HG03108 (cell line): ENCODE data around the gene GCAT.

Experiments used
- ATAC-seq: cut with Tn5 transposase; IDR thresholded peaks from one replicate; pipeline ENCODE4 v1.9.1; 2021; ENCODE audit warnings: moderate library complexity; ENCODE audit not compliant: unreplicated experiment

The GCAT gene

DNA sequence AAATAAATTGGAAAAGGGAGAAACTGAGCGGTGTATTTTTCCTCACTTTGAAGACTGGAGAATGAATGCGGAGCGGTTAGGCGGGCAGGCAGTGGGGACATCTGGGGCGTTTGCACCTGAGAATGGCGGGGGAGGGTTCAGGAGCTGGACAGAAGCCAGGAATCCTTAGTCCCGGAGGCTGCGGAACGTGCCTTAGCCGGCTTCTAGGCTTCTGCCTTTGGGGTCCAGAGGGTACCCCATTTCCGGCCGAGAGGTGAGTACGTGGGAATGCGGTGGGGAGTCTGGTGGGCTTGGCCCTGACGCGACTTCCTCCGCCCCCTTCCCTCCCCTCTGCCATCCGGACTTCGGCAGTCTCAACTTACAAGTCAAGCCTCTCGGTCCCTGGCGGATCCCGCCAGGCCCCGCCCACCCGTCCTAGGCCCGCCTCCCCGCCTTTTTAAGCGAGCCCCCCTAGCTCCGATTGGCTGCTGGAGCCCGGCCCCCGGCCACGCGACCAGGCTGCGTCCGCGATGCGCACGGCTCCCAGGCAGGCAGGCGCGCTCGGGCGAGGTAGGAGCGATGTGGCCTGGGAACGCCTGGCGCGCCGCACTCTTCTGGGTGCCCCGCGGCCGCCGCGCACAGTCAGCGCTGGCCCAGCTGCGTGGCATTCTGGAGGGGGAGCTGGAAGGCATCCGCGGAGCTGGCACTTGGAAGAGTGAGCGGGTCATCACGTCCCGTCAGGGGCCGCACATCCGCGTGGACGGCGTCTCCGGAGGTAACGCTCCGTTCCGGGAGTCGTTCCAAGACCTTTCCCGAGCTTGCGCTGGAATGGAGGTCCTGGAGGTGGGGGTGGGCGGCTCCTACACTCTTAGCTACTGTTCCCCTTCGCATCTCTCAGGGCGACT, at the start of gene GCAT:
Gene GCAT, plus strand, starts transcription at position 525 of the 884 bp plus-strand sequence. Its CDS starts 34 bp downstream, at position 559.
- peak; percentile 94 for ATAC-seq

DNA sequence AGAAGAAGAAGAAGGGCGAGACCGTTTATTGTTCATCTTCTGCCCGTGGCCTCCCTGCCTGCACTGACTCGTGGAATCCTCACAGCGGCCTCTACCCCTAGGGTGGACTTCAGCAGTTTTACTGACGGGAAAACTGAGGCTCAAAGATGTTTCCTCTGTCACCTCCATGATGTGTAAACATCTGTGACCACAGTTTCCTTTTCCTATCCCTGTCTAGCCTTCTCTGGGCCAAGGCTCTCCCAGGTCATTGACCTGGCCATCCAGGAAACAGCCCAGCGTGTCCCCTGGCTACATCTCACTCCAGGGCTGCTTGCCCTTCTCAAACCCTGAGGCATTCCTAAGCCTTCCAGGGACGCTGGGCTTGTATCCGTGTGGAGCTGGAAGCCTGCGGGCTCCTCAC, 49.0 kb upstream of the GCAT start:
- no peak for ATAC-seq

DNA sequence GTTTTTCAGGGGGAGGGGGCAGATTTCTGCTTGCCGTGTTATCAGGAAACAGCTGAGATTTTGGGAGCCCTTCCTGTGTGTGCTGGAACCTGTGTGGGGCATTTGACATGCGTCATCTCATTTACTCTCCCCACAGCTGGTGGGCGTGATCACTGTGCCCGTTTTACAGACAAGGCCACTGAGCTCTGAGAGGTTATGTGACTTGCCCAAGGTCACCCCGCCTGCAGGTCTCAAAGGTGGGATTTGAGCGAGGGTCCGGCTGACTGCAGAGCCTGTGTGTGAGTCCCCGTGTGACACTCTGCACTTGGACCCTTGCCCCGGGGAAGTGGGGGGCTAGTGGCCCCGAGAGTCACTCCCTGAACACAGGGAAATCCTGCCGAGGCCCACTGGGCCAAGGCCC, 48.5 kb upstream of the GCAT start:
- no peak for ATAC-seq

DNA sequence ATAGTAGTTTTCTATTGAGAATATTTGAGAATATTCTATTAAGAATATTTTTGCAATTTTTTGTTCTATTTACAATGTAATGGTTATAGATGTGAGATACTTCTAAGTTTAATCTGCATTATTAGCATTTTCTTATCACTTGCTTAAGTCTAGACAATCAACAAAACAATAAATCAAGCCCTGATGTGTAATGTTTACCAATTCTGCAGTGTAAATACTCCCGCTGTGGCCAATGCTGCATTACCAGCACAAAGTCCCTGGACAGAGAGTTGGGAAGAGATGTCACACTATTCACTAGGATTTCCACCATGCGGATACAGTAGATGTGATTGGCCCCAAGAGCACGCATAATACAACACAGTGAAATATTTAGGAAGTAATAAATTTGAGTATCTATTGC, 47.6 kb upstream of the GCAT start:
- no peak for ATAC-seq

DNA sequence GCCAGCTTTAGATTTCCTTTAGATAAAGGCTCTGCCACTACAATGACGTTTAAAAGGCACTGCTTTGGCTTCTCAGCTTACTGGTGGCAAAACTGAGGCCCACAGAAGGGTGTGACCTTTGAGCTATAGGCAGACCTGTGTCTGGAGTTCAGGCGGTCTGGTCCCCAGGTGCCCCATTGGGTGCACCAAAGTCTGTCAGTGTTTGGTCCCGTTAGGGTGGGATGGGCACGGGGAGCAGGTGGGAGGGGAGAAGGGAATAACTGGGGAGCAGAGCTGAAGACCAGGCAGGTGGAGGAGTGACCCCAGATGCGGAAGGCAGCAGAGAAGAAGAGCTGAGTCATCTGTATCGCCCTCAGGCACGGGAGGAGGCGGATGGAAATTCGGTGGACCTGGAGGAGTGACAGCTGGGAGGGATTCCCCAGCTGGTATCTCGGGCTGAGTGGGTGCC, 45.3 kb upstream of the GCAT start:
- ATAC-seq: no peak

DNA sequence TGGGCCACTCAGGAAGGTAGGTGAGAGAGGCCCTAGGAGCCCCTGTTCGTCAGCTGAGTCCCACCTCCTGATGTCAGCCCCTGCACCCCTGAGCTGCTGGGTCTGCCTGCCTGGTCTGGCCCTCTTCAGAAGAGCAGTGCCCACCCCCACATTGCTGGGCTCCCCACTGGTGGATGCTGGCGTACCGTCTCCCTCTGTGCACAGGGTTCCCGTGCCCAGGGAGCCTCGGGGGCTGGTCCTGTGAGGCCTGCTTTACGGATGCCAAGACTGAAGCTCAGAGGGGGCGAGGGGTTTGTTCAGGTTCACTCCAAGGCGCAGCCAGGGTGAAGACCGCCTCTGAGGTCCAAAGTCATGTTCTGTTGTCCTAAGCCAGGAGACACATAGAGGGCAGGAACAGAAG, 44.7 kb upstream of the GCAT start:
- no peak for ATAC-seq

DNA sequence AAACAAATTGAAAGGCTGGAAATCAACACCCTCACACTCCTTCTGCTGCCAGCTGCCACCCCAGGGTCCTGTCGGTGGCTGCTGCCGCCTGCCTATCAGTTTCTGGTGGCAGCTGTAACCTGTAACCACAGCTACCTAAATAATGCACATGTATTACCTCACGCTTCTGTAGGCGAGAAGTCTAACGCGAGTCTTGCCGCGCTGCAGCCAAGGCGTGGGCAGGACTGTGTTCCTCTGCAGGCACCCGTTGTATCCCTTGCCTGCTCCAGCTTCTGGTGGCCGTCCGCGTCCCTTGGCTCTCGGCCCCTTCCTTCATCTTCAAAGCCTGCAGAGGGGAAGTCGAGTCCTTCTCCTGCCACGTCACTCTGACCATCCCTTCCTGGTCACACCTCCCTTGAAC, 44.1 kb upstream of the GCAT start:
- no peak for ATAC-seq

DNA sequence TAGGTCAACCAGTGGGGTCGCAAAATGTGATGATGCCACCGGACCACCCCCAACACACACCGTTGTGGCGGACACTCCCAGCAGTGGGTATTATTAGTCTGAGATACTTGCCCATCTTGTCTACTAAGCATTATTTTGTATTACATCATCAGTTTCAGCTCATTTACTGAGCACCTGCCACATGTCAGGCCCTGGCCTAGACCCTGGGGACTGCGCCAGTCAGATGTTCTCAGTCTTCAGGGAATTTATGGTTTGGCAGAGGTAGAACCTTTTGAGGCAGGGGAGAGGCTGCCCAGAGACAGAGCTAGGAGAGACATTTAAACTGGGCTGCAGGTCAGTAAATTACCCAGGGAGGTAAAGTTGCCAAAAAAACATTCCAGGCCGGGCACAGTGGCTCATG, 43.1 kb upstream of the GCAT start:
- ATAC-seq: no peak

DNA sequence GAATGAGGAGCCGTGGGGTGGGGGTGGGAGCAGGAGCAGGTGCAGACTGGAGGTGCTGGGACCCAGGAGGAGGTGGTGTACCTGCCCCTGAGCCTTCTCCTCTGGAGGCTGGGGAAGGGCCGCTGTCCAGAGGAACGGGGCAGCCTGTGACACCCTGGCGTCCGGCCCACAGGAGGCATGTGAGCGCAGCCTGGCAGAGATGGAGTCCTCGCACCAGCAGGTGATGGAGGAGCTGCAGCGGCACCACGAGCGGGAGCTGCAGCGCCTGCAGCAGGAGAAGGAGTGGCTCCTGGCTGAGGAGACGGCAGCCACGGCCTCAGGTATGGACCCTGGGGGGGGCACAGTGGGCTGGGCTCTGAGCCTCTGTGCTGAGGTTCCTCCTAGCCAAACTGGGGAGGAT, 42.2 kb upstream of the GCAT start:
- no peak for ATAC-seq

DNA sequence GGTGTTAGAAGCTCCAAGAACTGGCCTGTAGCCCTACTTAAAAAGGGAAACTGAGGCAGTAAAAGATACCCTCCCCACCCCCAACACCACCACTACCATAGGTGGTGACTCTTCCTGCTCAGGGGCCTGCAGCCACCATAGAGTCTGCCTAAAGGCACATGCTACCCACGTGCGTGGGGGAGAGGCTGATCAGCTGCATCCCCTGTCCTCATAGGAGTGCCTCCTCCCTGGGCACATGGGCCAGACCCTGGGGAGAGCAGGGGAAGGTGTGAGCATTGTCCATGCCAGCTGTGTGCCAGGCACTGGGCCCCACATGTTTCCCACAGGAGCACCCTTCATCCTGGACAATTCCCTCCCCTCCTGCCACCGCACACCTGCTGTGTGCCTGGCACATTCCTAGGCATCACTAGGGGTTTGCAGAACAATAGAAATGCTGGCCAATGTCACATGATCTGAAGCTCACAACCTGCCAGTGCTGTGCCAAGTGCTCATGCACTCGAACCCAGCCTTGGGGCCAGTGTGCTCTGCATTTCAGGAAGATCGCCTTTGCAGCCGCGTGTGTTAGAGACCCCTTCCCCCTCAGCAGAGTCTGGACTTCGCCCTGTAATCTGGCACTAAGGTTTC, 41.7 kb upstream of the GCAT start:
- no peak for ATAC-seq

DNA sequence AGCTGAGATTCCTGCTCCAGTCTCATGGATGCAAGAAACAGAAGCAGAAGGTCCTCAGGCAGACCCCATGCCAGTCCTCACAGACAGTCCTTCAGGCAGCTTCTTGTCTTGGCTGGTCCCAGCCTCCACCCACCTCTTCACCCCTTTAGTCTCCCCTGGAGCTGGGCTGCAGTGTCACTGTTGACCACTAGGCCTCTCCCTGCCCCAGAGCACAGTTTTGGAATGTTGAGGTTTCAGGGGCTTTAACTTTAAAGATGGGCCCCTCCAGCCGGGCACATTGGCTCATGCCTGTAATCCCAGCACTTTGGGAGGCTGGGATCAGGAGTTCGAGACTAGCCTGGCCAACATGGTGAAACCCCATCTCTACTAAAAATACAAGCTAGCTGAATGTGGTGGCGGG, 39.5 kb upstream of the GCAT start:
- no peak for ATAC-seq

DNA sequence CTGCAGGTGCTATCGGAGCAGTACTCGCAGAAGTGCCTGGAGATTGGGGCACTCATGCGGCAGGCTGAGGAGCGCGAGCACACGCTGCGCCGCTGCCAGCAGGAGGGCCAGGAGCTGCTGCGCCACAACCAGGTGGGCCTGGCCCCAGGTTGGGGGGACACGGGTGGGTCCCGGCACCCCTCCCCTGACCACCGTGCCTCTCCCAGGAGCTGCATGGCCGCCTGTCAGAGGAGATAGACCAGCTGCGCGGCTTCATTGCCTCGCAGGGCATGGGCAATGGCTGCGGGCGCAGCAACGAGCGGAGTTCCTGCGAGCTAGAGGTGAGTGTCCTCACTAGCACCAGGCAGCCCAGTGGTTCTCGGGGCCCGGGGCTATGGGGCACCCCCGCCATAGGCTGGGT, 38.7 kb upstream of the GCAT start:
- ATAC-seq: no peak

DNA sequence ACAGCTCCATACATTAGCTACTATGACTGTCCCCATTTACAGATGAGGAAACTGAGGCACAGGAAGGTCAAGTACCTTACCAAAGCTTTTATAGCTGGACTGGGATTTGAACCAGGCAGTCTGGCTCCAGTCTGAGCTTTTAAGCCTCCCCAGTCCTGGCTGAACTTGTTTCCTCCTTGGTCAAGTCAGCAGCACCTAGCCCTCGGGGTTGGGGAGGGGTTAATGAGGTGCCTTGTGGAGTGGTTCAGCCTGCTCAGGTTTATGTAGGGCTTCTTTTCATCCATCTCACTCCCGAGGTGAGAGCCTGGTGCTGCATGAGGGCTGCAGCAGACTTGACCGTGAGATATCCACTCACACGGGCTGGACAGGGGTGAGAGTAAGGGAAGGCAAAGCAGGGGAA, 36.7 kb upstream of the GCAT start:
- no peak for ATAC-seq

DNA sequence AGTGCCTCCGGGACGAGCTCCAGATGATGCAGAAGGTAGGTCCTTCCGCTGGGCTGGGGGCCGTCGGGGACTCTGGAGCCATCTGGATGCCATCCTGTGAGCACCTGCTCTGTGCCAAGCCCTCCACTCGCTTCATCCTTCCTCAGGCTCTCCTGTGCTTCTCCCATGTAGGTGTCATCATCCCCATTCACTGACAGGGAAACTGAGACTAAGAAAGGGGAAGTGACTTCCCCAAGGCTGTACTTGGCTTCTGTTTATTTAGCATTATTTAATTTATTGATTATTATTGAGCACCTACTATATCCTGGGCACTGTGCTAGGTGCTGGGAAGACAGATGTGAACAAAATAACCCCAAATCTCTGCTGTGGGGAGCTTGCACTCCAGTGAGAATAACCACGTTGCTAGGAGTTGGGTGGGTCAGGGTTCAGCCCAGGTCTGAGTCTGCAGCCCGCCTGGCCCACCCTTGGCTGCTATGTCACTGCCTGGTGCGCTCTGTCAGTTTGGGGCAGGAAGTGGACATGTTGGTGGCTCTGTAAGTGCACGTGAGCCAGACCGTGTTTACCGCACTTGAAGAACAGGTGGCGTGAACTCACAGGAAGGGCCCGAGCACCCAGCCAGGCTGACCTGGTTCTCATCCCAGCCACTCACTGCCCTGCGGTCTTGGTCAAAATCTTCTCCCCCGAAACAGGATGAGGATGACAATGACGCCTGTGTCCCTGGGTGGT, 35.9 kb upstream of the GCAT start:
- ATAC-seq: no peak

DNA sequence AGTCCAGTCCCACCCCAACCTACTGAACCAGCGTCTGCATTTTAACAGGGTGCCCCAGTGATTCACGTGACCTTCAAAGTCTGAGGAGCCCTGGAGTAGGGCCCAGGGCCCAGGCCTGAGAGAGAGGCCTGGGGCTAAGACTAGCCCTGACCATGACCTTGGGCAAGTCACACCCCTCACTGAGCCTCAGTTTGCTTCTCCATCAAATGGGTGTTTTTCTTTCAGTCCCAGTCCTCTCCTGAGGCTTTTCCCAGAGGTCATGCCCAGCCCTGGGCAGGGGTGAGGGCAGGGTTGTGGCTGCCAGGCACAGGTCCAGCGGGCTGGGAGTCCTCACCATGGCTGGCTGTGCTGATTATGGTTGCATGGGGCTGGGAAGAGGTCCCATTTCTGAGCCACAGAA, 33.0 kb upstream of the GCAT start:
- no peak for ATAC-seq

DNA sequence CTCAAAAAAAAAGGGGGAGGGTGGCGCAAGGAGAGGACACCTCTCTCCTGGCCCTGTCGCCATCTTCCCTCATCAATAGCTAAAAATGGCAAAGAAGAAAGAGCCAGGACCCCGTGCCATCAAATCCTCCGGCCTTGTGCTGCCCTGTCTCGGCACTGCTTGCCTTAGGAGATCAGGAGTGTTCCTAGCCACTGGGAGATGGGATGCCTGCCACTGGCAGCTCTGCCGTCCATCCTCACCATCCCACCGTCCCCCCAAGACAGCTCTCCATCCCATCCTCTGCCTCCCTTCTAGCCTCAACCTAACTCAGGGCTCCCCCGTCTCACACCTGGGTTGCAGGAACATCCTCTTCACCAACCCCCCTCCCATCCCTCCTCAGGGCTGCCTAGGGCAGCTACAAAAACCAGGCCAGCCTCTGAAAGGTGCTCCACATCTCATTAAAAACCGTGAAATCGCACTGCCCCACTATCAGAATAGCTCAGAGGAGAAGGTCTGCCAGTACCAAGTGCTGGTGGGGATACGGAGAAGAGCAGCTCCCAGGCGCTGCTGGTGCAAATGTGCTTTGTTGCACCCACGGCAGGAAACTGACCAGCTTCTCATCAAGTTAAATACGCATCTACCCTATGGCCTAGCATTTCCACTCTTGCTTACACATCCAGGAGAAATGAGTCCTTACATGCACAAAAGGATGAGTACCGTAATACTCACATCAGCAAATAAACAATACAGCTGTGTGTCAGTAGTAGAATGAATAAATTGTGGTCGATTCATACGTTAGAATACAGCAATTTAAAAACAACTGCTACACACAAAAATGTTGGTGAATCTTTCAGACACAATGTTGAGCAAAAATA, 31.7 kb upstream of the GCAT start:
- ATAC-seq: no peak

DNA sequence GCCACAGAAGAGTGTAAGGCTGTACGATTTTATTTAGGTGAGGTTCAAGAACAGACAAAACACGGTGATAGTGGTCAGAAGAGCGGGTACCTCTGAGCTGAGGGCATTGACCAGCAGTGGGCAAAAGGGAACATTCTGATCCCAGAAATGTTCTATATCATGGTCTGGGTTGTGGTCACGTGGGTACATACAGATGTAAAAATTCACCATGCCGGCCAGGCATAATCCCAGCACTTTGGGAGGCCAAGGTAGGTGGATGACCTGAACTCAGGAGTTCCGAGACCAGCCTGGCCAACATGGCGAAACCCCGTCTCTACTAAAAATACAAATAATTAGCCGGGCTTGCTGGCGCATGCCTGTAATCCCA, 31.1 kb upstream of the GCAT start:
- ATAC-seq: no peak

DNA sequence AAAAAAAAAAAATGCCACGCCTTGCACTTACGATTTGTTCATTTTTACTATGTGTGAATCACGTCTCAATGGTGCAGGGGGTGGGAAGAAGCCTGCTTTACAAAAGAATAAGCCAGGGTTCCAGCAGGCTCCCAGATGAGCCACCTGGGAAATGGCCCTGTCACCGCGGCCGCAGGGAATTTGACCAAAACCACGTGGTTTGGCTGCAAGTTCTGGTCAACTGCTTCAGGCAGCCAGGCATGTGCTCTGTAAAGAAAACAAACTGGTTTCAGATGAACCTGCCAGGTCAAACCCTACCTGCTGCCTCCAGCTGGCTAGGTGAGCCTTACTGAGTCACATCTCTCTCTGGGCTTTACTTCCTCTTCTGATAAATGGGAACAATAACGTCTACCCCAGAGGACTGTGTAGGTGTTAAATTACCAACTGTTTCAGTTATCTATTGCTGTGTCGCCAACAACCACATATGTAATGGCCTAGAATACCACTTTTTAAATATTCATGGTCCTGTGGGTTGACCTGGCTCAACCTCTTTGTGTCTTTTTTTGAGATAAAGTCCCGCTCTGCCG, 30.5 kb upstream of the GCAT start:
- ATAC-seq: no peak

DNA sequence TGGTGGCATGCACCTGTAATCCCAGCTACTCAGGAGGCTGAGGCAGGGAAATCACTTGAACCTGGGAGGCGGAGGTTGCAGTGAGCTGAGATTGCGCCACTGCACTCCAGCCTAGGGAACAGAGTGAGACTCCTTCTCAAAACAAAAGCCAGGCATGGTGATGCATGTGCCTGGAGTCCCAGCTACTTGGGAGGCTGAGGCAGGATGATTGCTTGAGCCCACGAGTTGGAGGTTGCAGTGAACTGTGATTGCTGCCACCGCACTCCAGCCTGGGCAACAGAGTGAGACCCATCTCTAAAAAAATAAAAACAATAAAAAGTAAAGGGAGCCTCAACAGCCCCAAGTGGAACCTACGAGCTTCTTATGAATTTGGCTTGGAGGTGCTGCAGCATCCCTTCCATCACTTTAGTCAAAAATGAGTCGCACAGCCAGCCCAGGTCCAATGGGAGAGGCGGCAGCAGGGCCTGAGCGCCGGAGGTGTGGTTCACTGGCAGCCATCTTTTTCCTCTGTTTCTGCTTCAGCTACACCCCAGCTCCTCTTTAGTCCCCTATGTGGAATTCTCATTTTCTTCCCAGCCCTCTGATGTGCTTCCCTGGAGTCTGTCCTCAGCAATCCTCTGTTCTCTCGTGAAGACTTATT, 29.2 kb upstream of the GCAT start:
- no peak for ATAC-seq

DNA sequence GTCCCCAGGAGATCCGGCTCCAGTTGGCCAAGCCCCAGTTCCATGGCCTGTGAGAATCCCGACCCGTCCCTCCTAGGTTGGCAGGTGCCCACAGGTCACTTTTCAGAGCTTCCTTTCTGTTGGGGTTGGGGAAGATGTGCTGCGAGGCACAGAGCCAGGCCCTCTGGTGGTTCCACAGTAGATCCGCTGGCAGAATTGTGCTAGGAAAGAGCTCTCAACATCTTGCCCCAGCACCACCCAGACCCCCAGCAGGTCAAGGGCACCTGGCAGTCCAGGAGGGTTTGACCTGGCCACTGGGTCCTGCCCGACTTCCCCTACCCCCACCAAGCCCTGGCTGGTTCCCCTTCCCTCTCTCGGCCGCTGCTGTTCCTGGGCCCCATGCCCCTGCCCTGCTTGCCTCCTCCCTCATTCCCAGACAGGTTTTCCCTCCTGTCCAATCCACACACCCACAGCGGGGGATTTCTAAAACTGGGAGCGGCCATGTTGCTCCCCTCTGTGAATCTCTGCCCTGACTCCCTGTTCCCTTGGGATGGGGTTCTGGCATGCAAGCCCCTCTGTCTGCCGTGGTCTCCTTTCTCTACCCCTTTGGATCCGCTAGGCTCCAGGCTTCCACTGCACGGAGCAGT, 26.2 kb upstream of the GCAT start:
- ATAC-seq: no peak
